Subcutaneous abdominal adipose tissue (tissue), 5 donors: Measurements from ENCODE around the gene ENTPD2.
A peak's percentile ranks its signal among the peaks of the same experiment; 100 is the strongest.

Experiments used
- H3K27ac ChIP-seq: one replicate; pipeline ENCODE4 v1.7.0; 2013; ENCODE audit warnings: low read depth, mild to moderate bottlenecking, inconsistent platforms, low read length, moderate library complexity
- H3K27me3 ChIP-seq, 5 donors: one replicate each; pipeline ENCODE4 v1.7.0; 2013; ENCODE audit warnings: low read length in 5 of 5, inconsistent platforms in 1 of 5; ENCODE audit not compliant: control insufficient read depth in 5 of 5, insufficient read depth in 4 of 5
- H3K36me3 ChIP-seq, 5 donors: one replicate each; pipeline ENCODE4 v1.7.0; 2013; ENCODE audit warnings: low read length in 5 of 5; ENCODE audit not compliant: control insufficient read depth in 5 of 5, insufficient read depth in 5 of 5
- H3K4me1 ChIP-seq, 5 donors: one replicate each; pipeline ENCODE4 v1.7.0; 2013; ENCODE audit warnings: low read length in 5 of 5, mild to moderate bottlenecking in 3 of 5, moderate library complexity in 1 of 5; ENCODE audit not compliant: control insufficient read depth in 5 of 5, insufficient read depth in 5 of 5
- H3K4me3 ChIP-seq, 5 donors: one replicate each; pipeline ENCODE4 v1.7.0; 2013; ENCODE audit warnings: low read length in 5 of 5, low read depth in 1 of 5
- H3K9ac ChIP-seq, 5 donors: one replicate each; pipeline ENCODE4 v1.7.0; 2013; ENCODE audit warnings: low read length in 5 of 5, mild to moderate bottlenecking in 4 of 5, moderate library complexity in 3 of 5
- H3K9me3 ChIP-seq, 5 donors: one replicate each; pipeline ENCODE4 v1.7.0; 2013; ENCODE audit warnings: low read length in 5 of 5; ENCODE audit not compliant: control insufficient read depth in 5 of 5
- donor health status: healthy.
- donor health status: healthy.
- donor health status: healthy.
- donor health status: healthy.
- donor health status: healthy.

Gene ENTPD2

DNA sequence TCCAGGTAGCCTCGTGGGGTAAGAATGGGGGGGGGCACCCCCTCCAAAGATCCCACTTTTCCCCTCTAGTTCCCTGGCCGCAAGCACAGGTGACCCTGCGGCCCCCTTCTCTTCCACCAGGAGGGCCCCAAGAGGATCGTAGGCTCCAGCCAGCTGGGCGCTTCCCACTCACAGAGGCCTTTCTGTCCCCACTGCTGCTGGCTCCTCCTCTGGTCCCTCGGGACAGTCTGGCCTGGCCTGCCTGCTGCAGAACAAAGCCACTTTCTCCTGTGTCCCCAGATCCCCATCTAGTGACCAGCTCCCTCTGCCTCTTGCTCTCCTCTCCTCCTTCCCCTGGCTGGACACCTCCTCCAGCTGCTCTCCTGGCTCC is 17.0 kb upstream of the ENTPD2 start:
- Histone ChIP-seq H3K27me3 (peaks cover 3 to 19% (median 12%) of the 10 kb centered on the region in 5 donors), H3K27ac (no peak overlapping the region), H3K4me3 (peak overlapping the region in 4 of 5 donors; percentile 15 to 61 (median 42)), H3K9ac (peak overlapping the region in 4 of 5 donors; percentile 26 to 33 (median 28)), H3K36me3 (no peaks in the 10 kb centered on the region), H3K9me3 (no peaks in the 10 kb centered on the region), H3K4me1 (peaks cover 0 to 18% (median 10%) of the 10 kb centered on the region in 5 donors)

DNA sequence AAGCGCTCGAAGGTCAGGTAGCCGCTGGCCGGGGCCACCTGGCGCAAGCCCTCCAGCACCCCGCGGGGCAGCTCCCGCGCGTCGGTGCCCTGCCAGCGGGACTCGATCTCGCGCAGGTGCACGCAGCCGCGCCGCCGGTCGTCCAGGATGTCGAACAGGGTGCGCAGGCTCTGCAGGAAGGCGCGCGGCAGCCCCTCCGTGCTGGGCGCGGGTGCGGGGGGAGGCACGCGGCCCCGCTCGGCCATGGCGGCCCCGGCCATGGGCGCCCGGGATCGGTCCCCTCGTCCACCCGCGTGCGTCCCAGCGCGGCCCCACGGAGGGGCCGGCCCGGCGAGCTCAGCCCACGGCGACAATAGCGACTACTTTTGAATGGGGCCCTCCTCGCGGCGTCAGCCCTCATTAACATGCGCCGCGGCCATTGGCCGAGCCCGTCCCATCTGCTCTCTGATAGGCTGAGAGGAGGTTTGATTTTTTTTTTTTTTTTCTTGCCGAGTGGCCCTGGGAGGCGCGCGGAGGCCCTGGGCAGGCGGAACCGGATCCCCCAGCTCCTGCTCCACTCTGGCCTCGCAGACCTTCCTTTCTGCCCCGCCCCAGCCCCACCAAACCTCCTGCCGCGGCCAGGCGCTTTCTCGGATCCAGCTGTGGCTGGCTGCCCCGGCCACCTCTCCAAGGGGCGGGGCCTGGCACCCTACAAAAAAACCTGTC is 16.5 kb upstream of the ENTPD2 start, which contains the start of gene SAPCD2:
TSS of gene SAPCD2 (minus strand) at position 357 of the 705 bp plus-strand sequence. CDS start at position 260, 97 bp downstream.
- H3K4me1 ChIP-seq = peaks cover 0 to 18% (median 10%) of the 10 kb centered on the region in 5 donors
- H3K36me3 ChIP-seq = no peaks in the 10 kb centered on the region
- no peaks in the 10 kb centered on the region for H3K9me3 ChIP-seq
- peak within 1 kb of the TSS; percentile 15 to 61 (median 39) for H3K4me3 ChIP-seq
- no peak within 1 kb of the TSS for H3K27ac ChIP-seq
- H3K9ac ChIP-seq = peak within 1 kb of the TSS in 4 of 5 donors; percentile 26 to 33 (median 28)
- peaks cover 3 to 19% (median 12%) of the 10 kb centered on the region in 5 donors for H3K27me3 ChIP-seq

DNA sequence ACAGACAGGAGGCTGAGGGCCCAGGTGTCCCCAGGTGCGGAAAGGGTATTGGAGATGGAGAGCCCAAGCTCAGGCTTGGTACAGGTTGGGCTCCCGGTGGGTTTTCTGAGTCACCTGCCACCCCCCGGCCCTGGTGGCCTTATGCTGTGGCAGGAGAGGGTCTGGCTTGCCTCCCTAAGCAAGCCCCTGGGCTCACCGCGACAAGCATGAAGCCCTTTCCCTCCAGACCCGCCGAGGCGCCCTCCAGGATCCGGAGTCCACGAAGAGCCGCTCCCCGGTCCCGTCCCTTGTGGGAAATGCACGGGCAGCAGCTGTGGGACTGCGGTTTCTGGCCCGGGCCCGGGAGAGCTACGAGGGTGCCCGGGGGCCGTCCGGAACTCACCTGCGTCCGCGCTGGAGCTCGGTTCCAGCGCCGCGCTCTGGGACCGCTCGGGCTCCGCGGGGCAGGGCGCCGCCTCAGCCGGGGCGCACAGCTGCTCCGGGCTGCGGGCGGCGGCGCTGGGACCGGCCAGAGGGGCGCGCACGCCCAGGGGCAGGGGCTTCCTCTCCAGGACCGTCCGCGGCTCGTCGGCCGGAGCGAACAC is 15.7 kb upstream of the ENTPD2 start:
- H3K9ac ChIP-seq = no peak overlapping the region
- no peak overlapping the region for H3K27ac ChIP-seq
- H3K9me3 ChIP-seq = no peaks in the 10 kb centered on the region
- no peaks in the 10 kb centered on the region for H3K36me3 ChIP-seq
- H3K4me1 ChIP-seq = peaks cover 0 to 18% (median 10%) of the 10 kb centered on the region in 5 donors
- H3K4me3 ChIP-seq = no peak overlapping the region
- peaks cover 3 to 19% (median 12%) of the 10 kb centered on the region in 5 donors for H3K27me3 ChIP-seq

DNA sequence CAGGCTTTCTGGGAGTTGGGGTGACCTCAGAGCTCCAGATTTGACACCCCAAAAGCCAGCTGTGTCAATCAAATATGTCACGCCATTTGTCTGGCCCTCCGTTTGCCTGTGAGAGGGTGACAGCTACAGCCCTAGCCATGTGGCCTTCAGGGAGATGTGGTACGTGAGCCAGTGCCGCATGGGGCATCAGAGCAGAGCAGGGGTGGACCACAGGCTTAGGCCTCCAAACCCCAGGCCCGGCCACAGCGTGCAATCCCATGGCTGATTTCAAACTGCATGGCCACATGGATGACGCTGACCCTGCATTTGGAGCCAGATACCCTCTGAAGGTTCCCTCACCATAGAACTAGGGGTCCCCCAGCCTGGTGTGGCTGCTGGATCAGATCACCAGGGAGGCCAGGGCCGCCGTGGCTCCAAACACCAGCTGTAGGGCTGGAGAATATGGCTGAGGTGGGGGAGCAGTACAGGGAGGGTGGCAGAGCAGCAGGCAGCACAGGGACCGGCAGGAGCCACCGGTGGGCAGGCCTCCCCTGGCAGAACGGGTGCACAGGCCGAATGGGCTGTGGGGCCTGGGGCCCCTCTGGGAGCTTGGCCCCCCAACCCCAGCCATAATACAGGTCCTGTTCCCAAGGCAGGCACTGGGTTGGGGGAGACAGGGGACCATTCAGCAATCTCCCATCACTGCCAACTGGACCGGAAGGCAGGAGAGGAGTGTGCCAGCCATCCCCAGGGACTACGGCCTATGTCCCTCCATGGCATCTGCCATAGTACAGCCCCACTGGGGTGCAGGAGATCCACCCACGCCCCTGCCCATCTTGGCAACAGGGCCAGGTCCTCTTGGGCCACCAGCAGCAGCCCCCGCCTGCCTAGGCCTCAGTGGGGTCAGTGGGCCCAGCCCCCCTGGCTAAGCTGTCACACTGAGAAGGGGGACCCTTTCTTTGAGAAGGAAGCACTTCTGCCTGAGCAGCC is 15.0 kb upstream of the ENTPD2 start:
- H3K27ac ChIP-seq = no peak overlapping the region

DNA sequence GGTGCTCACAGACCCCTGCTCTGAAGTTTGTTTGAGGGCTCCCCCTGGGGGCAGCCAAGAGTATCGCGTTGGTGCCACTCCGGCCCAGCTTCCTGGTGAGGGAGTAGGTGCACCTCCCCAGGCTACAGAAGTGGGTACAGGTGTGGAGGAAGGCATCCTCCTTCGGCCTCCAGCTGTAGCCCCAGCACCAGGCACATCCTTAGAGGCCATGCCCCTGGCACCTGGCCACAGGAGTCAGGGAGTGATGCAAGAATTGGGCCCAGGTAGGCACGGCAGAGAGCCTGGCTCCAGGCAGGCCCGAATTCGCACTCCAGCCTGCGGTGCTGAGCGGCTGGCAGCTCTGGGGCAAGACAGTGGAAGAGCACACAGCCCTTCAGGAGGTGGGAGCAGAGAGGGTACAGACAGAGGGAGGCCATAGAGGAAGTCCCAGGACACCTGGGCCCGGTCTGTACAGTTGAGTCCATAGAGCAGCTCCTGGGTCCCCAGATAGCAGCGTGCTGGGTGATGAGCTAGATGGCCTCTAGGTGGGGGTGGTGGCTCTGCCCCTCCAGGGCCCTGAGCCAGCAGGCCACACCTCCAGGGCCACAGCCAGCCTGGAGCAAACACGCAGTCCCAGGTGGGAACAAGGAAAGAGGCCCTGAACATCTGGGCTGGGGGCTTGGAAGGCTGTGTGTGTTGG is 14.1 kb upstream of the ENTPD2 start:
- Histone ChIP-seq H3K4me1 (peaks cover 0 to 20% (median 13%) of the 10 kb centered on the region in 5 donors), H3K9me3 (no peaks in the 10 kb centered on the region), H3K27ac (no peak overlapping the region), H3K27me3 (peaks cover 3 to 19% (median 12%) of the 10 kb centered on the region in 5 donors), H3K4me3 (no peak overlapping the region), H3K36me3 (no peaks in the 10 kb centered on the region), H3K9ac (no peak overlapping the region)

More for the DNA sequence above, 15.0 kb upstream of the ENTPD2 start:
- Histone ChIP-seq H3K9ac (peak overlapping the region in 1 of 5 donors; percentile 3), H3K36me3 (no peaks in the 10 kb centered on the region), H3K4me1 (peaks cover 0 to 19% (median 12%) of the 10 kb centered on the region in 5 donors), H3K9me3 (no peaks in the 10 kb centered on the region), H3K4me3 (no peak overlapping the region), H3K27me3 (peaks cover 3 to 19% (median 12%) of the 10 kb centered on the region in 5 donors)

DNA sequence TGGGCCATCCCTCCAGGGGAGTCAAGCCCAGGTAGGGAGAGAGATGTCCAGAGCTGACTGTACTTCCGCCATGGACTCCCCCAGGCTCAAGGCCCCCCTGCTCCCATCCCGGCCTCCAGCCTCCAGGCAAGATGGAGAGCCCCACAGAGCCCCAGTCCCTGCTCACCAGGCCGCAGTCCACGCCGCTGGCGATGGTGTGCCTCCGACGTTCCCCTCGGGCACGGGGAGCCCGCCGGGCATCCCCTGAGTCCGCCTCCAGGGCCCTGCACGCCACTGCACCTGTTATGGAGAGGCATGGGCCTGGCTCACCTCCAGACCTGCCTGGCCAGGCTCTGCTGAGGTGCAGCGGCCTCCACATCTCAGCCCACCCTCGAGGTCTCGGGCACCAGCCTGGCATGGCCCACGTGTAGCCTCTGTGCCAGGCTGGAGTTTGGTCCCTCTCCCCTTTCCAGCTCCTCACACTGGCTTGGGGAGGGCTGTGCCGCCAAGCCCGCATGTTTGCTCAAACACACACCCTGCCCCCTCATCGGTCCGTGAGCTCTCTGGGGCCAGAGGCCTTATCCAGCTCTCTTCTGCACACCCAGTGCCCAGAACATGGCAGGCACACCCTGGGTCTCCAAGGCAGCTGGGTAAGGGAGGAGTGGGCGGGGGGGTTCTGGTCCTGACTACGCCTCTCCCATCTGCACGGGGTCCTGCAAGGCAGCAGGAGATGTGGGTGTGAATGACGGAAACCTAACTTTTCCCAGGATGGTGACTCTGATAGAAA is 12.4 kb upstream of the ENTPD2 start:
- Histone ChIP-seq H3K9ac (no peak overlapping the region), H3K27ac (no peak overlapping the region), H3K27me3 (peaks cover 3 to 19% (median 12%) of the 10 kb centered on the region in 5 donors), H3K36me3 (no peaks in the 10 kb centered on the region), H3K9me3 (no peaks in the 10 kb centered on the region), H3K4me3 (no peak overlapping the region), H3K4me1 (peaks cover 0 to 18% (median 10%) of the 10 kb centered on the region in 5 donors)

DNA sequence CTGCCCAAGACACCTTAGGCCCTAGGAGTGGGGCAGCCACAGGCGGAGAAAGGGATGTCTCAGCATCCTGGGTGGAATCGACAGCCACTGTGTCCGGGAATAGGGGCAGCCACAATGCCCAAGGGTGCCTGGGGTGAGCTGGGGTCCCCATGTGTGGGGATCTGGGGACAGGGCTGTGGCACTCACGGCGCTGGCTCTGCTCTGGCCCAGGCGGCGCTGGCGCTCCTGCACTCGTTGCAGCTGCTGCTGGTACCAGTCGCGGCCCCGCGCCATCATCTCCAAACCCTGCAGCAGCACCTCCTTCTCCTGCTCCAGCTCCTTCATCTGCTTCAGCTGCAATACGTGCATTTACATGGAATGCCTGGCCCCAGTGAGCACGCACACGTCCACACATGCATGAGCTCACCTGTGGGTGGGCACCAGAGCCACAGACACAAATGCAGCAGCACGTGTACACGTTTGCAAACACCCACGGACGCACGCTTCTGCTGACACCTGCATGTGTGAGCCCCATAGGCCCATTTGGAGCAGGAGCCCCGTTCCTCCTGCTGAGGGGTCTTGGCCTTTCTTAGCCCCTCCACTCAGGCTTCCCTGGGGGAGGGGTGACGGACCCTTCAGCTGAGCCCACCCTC is 11.6 kb upstream of the ENTPD2 start:
- no peak overlapping the region for H3K9ac ChIP-seq
- H3K4me1 ChIP-seq = peaks cover 0 to 10% (median 3%) of the 10 kb centered on the region in 5 donors
- no peaks in the 10 kb centered on the region for H3K9me3 ChIP-seq
- no peak overlapping the region for H3K27ac ChIP-seq
- no peak overlapping the region for H3K4me3 ChIP-seq
- peaks cover 3 to 19% (median 12%) of the 10 kb centered on the region in 5 donors for H3K27me3 ChIP-seq
- H3K36me3 ChIP-seq = no peaks in the 10 kb centered on the region

DNA sequence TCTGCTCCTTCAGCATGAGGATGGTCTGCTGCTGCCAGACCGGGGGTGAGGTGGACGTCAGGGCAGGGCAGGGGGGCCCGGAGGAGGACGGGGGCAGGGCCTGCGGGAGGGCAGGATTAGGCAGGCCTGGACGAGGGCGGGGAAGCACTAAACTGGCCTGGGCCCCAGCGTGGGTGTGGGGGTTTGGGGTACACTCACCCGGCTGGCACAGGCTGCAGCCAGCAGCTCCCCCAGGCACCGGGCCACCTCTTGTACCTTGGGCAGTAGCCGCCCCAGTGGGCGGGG is 11.0 kb upstream of the ENTPD2 start:
- no peak overlapping the region for H3K27ac ChIP-seq
- peaks cover 3 to 19% (median 12%) of the 10 kb centered on the region in 5 donors for H3K27me3 ChIP-seq
- no peak overlapping the region for H3K4me3 ChIP-seq
- peaks cover 0 to 8% (median 3%) of the 10 kb centered on the region in 5 donors for H3K4me1 ChIP-seq
- H3K36me3 ChIP-seq = no peaks in the 10 kb centered on the region
- no peak overlapping the region for H3K9ac ChIP-seq
- H3K9me3 ChIP-seq = no peaks in the 10 kb centered on the region
